Measurements from ENCODE around the gene CSNK2A3.

GRCh38 chr11:11372461-11372860, 19.4 kb upstream of the CSNK2A3 start:
- TF ChIP-seq CTCF (optimal IDR thresholded peaks at IDR 0.05 in 1 of 3, IDR thresholded peaks at IDR 0.05 in 1 of 3, conservative IDR thresholded peaks at IDR 0.05 in 1 of 3; ENCODE audit: extremely low read depth in 1 of 3, insufficient read depth in 2 of 3, low read length in 3 of 3): no peak
- TF ChIP-seq EZH2 (IDR thresholded peaks at IDR 0.05; ENCODE audit: low read length): no peak

Measured in keratinocyte (primary cell).